Testis (tissue), 2 donors: Measurements from ENCODE around the gene RAB27A.

ENCODE experiments used
- POLR2A ChIP-seq: fragments of 450-650 bp; IDR thresholded peaks from one replicate; pipeline ENCODE4 v1.6.1; 2017; ENCODE audit warnings: antibody characterized with exemption, mild to moderate bottlenecking, moderate library complexity
- TF ChIP-seq, protein P1 (sequence below), 3 experiments: fragments of 450-650 bp in 2 of 3; fragments of 200-600 bp in 1 of 3; sonication (generic) in 1 of 3; IDR thresholded peaks; one replicate each; pipeline ENCODE4 v1.5.1; 2016 to 2019; ENCODE audit warnings: antibody characterized with exemption in 3 of 3, mild to moderate bottlenecking in 2 of 3, moderate library complexity in 1 of 3

GRCh38 chr15:55289746-55290527 is at the start of gene RAB27A:
- TF ChIP-seq, protein P1, sequence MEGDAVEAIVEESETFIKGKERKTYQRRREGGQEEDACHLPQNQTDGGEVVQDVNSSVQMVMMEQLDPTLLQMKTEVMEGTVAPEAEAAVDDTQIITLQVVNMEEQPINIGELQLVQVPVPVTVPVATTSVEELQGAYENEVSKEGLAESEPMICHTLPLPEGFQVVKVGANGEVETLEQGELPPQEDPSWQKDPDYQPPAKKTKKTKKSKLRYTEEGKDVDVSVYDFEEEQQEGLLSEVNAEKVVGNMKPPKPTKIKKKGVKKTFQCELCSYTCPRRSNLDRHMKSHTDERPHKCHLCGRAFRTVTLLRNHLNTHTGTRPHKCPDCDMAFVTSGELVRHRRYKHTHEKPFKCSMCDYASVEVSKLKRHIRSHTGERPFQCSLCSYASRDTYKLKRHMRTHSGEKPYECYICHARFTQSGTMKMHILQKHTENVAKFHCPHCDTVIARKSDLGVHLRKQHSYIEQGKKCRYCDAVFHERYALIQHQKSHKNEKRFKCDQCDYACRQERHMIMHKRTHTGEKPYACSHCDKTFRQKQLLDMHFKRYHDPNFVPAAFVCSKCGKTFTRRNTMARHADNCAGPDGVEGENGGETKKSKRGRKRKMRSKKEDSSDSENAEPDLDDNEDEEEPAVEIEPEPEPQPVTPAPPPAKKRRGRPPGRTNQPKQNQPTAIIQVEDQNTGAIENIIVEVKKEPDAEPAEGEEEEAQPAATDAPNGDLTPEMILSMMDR (IDR thresholded peaks at IDR 0.05): no peak
- TF ChIP-seq POLR2A: no peak
